Keratinocyte (primary cell): ENCODE data around the gene DBNDD2.
A peak's percentile ranks its signal among the peaks of the same experiment; 100 is the strongest.

ENCODE experiments used
- EZH2 ChIP-seq: IDR thresholded peaks from one replicate; pipeline ENCODE4 v1.6.1; 2012; ENCODE audit warnings: inconsistent platforms, mild to moderate bottlenecking, low read length, moderate library complexity
- TF ChIP-seq, protein P1 (sequence below), 3 experiments: IDR thresholded peaks in 1 of 3; conservative IDR thresholded peaks in 1 of 3; optimal IDR thresholded peaks in 1 of 3; 2 replicates in 2 of 3; 3 replicates in 1 of 3; pipeline versions ENCODE3 to v1.5.1; 2011; ENCODE audit warnings: low read length in 3 of 3, mild to moderate bottlenecking in 3 of 3, moderate library complexity in 2 of 3, control low read depth in 1 of 3, inconsistent platforms in 1 of 3; ENCODE audit not compliant: insufficient read depth in 2 of 3; ENCODE audit errors: extremely low read depth in 1 of 3

DNA sequence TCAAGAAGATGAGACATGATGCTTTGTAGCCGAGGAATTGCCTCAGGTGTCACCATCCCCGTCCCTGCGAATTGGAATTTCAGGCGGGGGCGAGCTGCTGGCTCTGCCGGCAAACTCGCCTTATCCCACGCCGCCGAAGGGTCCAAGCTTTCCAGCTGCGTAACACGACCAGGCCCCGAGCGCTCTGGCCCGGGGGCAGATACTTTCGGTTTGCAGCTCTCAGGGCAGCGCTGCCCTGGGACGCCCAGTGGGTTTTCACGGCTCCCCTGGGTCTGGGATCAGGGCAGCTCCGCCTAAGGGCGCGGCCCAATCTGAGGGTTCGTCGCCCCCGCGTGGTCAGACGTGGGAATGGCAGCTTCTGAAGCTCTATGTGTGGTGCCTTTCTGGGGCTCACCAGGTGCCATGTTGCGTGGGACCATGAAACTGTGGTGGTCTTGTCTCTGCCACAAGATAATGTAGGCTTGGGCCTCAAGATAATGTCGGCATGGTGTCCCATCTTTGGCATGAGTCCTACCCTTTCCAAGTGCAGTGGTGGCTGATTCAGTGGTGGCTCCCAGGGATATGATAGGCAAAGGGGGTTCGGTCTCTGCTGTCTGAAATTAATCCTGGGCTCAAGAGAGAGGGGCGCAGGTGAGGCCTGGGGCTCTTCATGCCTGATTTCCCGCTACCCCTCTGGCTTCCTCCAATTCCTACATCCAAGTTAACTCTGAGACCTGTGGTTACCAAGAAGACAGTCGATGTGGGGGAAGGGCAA lies 28.8 kb downstream of the DBNDD2 start:
- TF ChIP-seq, protein P1, sequence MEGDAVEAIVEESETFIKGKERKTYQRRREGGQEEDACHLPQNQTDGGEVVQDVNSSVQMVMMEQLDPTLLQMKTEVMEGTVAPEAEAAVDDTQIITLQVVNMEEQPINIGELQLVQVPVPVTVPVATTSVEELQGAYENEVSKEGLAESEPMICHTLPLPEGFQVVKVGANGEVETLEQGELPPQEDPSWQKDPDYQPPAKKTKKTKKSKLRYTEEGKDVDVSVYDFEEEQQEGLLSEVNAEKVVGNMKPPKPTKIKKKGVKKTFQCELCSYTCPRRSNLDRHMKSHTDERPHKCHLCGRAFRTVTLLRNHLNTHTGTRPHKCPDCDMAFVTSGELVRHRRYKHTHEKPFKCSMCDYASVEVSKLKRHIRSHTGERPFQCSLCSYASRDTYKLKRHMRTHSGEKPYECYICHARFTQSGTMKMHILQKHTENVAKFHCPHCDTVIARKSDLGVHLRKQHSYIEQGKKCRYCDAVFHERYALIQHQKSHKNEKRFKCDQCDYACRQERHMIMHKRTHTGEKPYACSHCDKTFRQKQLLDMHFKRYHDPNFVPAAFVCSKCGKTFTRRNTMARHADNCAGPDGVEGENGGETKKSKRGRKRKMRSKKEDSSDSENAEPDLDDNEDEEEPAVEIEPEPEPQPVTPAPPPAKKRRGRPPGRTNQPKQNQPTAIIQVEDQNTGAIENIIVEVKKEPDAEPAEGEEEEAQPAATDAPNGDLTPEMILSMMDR (optimal IDR thresholded peaks at IDR 0.05 in 1 of 3, IDR thresholded peaks at IDR 0.05 in 1 of 3, conservative IDR thresholded peaks at IDR 0.05 in 1 of 3; ENCODE audit: extremely low read depth in 1 of 3, insufficient read depth in 2 of 3, low read length in 3 of 3): peak; percentile 93 to 97 (median 96)
- no peak for TF ChIP-seq EZH2
